ENCODE data around the gene PLPP6.

Gene PLPP6

DNA sequence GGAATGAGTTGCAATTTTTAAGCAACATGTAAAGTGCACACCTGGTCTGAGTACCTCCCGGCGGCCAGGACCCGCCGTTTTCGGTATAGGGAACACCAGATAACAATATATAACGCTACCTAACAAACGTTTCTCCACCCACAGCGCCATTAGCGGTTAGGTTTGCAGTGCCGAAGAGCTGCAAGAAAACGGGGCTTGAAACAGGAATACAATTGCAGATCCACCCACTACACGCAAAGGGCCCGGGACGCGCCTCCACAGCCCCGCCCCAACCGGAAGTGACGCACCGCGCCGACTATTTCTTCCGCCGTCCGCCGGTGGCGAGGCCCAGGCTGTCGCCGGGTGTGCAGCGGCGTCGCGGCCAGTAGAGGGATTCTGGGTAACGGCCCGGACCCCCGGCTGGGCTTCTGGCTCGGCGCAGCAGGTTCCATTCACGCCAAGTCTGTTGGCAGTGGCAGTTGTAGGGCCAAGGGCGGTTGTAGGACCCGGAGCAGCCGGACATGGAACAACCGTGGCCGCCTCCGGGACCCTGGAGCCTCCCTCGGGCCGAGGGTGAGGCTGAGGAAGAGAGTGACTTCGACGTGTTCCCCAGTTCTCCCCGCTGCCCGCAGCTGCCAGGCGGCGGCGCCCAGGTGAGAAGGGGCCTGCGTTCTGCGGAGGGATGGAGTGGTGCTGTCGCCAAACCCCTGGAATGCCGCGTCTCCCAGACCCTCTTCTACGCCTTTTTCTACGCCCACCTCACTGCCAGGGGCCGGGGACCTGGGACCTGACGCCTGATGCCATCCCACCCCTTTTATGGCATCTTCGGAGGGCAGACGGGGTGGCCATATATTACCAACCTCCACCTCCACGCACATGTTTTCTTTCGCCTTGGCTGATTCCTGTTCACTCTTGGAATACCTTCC, 17.4 kb downstream of the PLPP6 start, which contains the start of gene CDC37L1:
TSS of gene CDC37L1 (plus strand) at position 302 of the 905 bp plus-strand sequence. CDS start at position 501, 199 bp downstream.
- peak within 1 kb of the TSS; percentile 86 for H3K4me3 ChIP-seq (ENCODE audit: low read depth, low read length)
- TF ChIP-seq, protein P1, sequence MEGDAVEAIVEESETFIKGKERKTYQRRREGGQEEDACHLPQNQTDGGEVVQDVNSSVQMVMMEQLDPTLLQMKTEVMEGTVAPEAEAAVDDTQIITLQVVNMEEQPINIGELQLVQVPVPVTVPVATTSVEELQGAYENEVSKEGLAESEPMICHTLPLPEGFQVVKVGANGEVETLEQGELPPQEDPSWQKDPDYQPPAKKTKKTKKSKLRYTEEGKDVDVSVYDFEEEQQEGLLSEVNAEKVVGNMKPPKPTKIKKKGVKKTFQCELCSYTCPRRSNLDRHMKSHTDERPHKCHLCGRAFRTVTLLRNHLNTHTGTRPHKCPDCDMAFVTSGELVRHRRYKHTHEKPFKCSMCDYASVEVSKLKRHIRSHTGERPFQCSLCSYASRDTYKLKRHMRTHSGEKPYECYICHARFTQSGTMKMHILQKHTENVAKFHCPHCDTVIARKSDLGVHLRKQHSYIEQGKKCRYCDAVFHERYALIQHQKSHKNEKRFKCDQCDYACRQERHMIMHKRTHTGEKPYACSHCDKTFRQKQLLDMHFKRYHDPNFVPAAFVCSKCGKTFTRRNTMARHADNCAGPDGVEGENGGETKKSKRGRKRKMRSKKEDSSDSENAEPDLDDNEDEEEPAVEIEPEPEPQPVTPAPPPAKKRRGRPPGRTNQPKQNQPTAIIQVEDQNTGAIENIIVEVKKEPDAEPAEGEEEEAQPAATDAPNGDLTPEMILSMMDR (conservative IDR thresholded peaks at IDR 0.05; ENCODE audit: low read depth, low read length) = peak; percentile 57
- DNase-seq (ENCODE audit: low read depth) = peak; percentile 98

DNA sequence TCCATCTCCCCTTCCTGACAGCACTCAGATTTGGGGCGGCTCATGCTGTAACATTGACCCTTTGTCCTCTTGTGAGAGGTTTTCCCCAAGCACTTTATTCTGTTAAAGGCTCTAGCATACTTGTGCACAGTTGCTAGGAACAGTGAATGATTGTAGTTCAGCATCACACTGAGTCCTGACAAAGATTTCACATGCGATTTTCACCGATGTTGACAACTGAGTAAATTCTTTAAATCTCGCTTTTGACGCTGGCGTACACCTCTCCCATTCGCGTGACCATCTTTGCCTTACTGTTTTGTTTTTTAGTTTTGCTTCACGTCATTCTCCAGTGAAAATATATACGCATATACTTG, 18.1 kb downstream of the PLPP6 start:
- H3K4me3 ChIP-seq (ENCODE audit: low read depth, low read length) = peak overlapping the region; percentile 86
- TF ChIP-seq, protein P1 (conservative IDR thresholded peaks at IDR 0.05; ENCODE audit: low read depth, low read length) = no peak
- DNase-seq (ENCODE audit: low read depth) = peak; percentile 50

DNA sequence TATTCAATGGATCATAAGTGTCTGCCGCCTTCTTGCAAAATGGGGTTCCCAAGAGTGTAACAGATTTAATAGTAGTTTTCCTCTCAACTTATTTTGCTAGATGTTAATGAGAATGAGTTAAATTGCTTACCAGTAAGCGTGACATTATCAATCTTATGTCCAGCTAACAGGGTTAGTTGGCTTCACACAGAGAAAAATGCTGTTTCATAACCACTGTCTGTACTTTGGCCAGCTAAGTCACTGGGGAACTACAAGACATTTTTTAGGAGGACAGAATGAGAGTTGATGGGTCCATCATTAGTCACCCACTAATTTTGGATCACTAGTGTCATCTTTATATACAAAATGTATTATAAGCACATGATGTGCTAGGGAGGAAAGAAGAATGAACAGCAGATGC, 18.7 kb downstream of the PLPP6 start:
- peak; percentile 48 for DNase-seq (ENCODE audit: low read depth)
- peak overlapping the region; percentile 86 for H3K4me3 ChIP-seq (ENCODE audit: low read depth, low read length)
- TF ChIP-seq, protein P1 (conservative IDR thresholded peaks at IDR 0.05; ENCODE audit: low read depth, low read length) = no peak

DNA sequence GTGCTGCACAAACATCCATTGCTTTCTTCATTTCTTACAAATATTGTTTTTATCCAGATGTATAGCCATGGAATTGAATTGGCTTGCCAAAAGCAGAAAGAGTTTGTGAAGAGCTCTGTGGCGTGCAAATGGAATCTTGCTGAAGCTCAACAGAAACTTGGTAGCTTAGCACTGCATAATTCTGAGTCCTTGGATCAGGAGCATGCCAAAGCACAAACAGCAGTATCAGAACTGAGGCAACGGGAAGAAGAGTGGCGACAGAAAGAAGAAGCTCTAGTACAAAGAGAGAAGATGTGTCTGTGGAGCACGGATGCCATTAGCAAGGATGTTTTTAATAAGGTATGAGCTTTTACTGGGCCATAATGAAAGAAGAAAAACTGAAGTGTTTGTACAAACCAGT, 22.7 kb downstream of the PLPP6 start:
- H3K4me3 ChIP-seq (ENCODE audit: low read depth, low read length) = no peak overlapping the region
- TF ChIP-seq, protein P1 (conservative IDR thresholded peaks at IDR 0.05; ENCODE audit: low read depth, low read length) = no peak
- no peak for DNase-seq (ENCODE audit: low read depth)

DNA sequence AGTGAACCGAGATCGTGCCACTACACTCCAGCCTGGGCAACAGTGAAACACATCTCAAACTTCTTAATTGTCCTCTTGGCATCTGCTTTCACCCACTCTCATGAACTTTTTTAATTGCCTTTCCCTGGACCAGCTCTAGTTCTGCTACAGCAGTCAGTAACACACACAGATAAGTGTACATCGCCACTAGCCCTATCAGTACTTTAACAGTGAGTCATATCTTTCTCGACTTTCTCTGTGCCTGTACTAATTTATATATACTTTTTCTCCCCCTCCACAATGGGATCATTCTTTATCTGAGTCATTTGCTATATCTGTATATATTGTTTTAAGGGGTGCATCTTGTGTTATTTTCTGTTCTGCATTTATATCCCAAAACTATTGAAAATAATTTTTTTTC, 24.0 kb downstream of the PLPP6 start:
- DNase-seq (ENCODE audit: low read depth) = peak; percentile 53
- no peak overlapping the region for H3K4me3 ChIP-seq (ENCODE audit: low read depth, low read length)
- TF ChIP-seq, protein P1 (conservative IDR thresholded peaks at IDR 0.05; ENCODE audit: low read depth, low read length) = no peak

DNA sequence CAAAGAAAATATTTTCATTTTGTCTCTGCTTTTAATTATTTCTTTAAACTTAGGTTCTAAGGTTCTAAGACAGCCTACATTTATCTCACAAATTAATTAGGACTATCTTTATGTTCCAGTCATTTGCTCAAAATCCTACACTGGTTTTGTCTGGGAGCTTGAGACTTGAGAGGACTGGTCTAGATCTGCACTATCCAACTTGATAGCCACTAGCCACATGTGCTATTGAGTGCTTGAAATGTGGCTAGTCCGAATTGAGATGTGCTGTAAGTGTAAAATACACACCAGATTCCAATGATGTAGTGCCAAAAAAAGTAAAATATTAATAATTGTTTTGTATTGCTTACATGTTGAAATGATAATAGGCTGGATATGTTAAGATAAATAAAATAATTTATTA, 24.5 kb downstream of the PLPP6 start:
- TF ChIP-seq, protein P1 (conservative IDR thresholded peaks at IDR 0.05; ENCODE audit: low read depth, low read length) = no peak
- H3K4me3 ChIP-seq (ENCODE audit: low read depth, low read length) = no peak overlapping the region

DNA sequence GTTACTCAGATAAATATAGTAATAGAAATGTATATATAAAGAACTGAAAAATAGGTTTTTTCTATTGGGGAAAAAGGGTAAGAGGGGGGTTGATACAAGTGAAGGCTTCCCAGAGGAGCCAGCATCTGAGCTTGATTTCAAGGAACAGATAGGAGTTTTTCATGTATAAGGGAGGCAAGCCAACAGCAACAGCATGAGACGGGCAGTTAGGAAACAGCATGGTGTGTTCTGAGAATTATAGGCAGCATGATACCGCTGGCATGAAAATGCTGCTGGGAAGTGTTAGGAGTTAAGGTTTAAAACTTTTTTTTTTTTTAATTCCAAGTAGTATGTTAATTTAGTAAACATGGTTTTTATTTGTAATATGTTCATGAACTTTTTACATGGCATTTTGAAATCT, 26.9 kb downstream of the PLPP6 start:
- DNase-seq (ENCODE audit: low read depth) = peak; percentile 40
- H3K4me3 ChIP-seq (ENCODE audit: low read depth, low read length) = no peak overlapping the region
- TF ChIP-seq, protein P1 (conservative IDR thresholded peaks at IDR 0.05; ENCODE audit: low read depth, low read length) = no peak

More for the DNA sequence above, 24.5 kb downstream of the PLPP6 start:
- no peak for DNase-seq (ENCODE audit: low read depth)
